NCI-H460 (cell line): ENCODE results near the gene LIPA. TPM values are rescaled to one million over a fixed set of nuclear protein-coding genes. Genes with fewer than 3 reads are reported as not detected.
"Not testable (repeated sequence)": the region's sequence is repeated elsewhere in the genome, so short reads cannot be mapped to it uniquely, and the experiment has no call there.

Experiments used
- DNase-seq: peaks from one replicate; pipeline ENCODE4 v3.0.0-alpha.2; 2016; ENCODE audit warnings: low read depth; ENCODE audit errors: extremely low read depth
- total RNA-seq: library from RNA; depleted of rRNA; stranded (reverse); fragments of >200 nt; shearing (Covaris generic); gene quantifications from 2 replicates; pipeline ENCODE4 v1.2.3, GENCODE V29; 2014

Gene LIPA
- total RNA-seq, 1 experiment from 2014 or later, result 70.7 TPM

DNA sequence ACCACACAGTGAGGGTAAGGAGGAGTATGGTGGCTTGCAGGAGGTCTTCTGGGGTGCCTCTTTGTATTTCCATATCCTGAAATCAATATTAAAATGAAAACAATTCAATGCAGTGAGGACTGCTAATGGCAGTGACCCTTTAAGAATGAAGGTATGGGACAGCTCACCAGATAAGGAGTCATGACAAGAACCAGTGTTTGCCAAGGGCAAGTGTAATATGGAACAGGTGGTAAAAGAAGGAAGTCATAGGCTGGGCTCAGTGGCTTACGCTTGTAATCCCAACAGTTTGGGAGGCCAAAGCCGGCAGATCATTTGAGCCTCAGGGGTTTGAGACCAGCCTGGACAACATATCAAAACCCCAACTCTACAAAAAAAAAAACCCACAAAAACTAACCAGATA is 20.0 kb upstream of the LIPA start:
- DNase-seq, result no peak

- DNase-seq, result no peak
These were observed 18.5 kb upstream of the LIPA start for GRCh38 chr10:89270153-89270483.

DNA sequence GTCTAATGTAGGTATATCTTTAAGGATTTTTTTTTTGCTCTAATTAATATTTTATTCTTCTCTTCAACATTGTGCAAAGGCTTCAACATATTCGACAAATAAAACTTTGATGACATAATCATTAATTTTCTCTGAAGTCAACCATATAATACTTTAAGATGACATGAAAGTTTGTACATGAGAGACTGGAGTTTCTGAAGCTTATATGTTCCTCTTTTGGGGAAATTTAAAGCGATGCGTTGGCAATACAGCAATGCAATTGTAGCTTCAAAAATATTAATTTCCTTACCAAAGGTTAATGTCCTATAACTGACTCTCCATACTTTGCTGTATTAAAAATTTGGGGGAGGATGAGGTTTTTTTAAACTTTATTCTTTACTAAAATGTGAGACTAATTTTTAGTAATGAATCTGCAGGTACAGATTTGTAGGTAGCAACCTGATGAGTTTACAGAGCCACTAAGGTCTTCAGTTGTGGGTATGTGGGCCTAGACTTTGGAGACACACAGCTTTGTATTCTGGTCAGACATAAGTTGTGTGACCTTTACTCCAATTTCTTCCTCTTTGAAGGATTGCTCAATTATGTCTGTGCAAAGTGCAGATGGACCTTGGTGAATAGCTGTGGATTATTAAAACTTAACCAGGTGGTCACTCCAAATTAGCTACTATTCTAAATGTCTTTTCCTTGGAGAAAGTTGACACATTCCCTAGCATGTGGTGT is 18.0 kb upstream of the LIPA start:
- DNase-seq, result no peak

GRCh38 chr10:89266721-89267453 is 15.3 kb upstream of the LIPA start:
- no peak for DNase-seq

- no peak for DNase-seq
These were observed 12.0 kb upstream of the LIPA start for GRCh38 chr10:89263531-89263930.

- no peak for DNase-seq
These were observed 11.5 kb upstream of the LIPA start for GRCh38 chr10:89263091-89263490.

GRCh38 chr10:89262086-89263051 is 10.8 kb upstream of the LIPA start:
- DNase-seq, result no peak

DNA sequence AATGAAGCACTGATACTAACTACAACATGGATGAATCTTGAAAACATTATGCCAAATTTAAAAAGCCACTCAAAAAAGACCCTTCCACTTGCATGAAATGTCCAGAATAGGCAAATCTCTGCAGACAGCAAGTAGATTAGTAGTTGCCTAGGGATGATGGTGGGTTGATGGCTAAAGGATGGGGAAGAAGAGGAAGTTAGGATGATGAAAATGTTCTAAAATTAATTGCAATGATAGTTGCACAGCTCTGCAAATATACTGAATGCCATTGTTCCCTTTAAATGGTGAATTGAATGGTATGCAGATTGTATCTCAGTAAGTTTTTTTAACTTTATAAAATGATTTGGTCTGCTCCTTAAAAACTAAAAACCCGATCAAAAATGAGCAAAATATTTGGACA is 7.3 kb upstream of the LIPA start:
- DNase-seq, result no peak

- DNase-seq, result no peak
These were observed 6.0 kb upstream of the LIPA start for GRCh38 chr10:89257581-89257980.

GRCh38 chr10:89256962-89257361 is 5.4 kb upstream of the LIPA start:
- no peak for DNase-seq

DNA sequence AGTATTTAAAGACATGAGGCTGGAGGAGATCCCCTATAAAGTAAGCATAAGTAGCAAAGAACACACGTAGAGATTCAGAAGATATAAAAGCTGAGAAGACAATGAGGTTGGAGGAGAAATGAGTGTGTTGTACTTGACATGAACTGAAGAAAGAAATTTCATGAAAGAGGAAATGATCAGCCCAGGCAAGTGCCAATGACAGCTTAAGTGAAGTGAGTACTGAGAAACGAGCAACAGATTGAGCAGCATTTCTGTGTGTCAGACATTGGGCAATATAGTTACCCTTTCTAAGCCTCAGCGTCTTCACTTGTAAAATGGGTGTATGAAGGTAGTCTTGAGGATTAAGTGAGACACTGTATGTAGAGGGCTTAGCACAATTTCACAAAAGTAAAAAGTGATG is 4.8 kb upstream of the LIPA start:
- no peak for DNase-seq

DNA sequence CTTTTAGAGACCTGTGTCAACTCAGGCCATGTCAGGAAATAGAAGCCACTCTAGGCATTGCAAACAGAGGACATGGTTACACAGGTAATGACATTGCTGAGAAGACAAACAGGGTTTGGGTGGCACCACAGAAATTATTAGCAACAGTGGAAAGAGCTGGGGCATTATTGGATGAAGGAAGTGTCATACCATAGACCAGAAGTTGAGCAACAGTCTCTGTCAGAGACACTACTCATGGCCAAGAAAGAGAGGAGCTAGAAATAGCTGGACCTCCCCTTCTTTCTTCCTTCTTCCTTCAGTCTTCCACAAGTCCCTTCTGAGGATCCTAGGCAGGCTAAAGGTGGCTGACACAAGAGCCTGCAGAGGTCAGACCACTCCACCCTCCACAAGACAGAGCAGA is 4.2 kb upstream of the LIPA start:
- DNase-seq, result no peak

DNA sequence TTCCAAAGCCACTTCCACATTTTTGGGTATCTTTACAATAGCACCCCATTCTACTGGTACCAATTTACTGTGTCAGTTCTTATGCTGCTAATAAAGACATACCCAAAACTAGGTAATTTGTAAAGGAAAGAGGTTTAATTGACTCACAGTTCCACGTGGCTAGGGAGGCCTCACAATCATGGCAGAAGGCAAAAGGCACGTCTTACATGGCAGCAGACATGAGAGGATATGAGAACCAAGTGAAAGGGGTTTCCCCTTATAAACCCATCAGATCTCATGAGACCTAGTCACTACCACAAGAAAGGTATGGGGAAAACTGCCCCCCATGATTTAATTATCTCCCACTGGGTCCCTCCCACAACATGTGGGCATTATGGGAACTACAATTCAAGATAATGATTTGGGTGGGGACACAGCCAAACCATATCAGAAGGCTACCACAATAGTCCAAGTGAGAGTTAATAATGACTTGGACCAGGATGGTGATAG is 3.6 kb upstream of the LIPA start:
- DNase-seq, result not testable (repeated sequence)

DNA sequence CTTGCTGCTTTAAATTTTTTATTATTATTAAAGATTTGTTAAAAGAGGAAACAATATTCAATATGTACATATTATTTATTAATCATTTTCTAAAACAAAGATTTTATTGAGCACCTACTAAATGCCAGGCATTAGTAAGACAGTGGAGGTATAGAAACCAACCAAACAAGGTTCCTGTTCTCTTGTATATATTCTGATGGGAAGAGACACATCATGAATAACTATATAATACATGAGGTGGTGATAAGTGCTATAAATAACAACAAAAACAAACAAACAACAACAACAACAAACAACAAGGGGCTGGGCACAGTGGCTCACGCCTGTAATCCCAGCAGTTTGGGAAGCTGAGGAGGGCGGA is 630 bp upstream of the LIPA start:
- DNase-seq, result no peak

GRCh38 chr10:89250865-89251408 is 638 bp downstream of the LIPA start:
- DNase-seq, result no peak

- DNase-seq, result no peak
These were observed 2.6 kb downstream of the LIPA start for GRCh38 chr10:89248990-89249389.

GRCh38 chr10:89247623-89248022 is 4.0 kb downstream of the LIPA start:
- not testable (repeated sequence) for DNase-seq

DNA sequence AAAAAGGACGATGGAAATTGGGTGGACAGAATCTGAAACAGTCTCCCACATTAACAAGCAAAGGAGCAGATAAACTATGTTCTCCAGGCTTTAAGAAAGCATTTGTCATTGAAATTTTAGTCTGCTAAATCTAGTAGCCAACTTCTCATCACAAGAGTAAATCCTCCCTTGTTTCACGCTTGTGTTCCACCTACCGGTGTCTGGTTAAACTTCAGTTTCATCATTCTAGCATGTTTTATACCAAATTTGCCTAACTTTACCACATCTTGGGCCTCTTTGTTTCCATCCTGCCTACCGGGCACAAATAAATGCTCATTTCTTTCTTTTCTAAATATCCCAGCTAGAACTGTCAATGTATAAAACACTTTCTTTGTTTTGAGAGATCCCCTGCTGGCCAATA is 5.8 kb downstream of the LIPA start:
- DNase-seq, result no peak

GRCh38 chr10:89242840-89243568 is 8.6 kb downstream of the LIPA start:
- no peak for DNase-seq

- DNase-seq, result no peak
These were observed 9.3 kb downstream of the LIPA start for GRCh38 chr10:89242345-89242684.
